GM18868 (cell line): ENCODE data around the gene PEDS1.
"Not testable (repeated sequence)": the region's sequence is repeated elsewhere in the genome, so short reads cannot be mapped to it uniquely, and the experiment has no call there.

Experiments used
- ATAC-seq: cut with Tn5 transposase; IDR thresholded peaks from one replicate; pipeline ENCODE4 v1.9.1; 2021; ENCODE audit warnings: mild to moderate bottlenecking, moderate library complexity; ENCODE audit not compliant: unreplicated experiment

PEDS1 gene

GRCh38 chr20:50115041-50115512, 38.4 kb downstream of the PEDS1 start:
- no peak for ATAC-seq

GRCh38 chr20:50113420-50114224, 39.9 kb downstream of the PEDS1 start:
- ATAC-seq, result no peak

GRCh38 chr20:50112512-50113419, 40.8 kb downstream of the PEDS1 start, which contains the start of gene UBE2V1:
TSS of gene UBE2V1 (minus strand) at chr20:50113150. CDS start at chr20:50113128, 22 bp downstream.
- ATAC-seq, result peak; percentile 48

GRCh38 chr20:50111829-50112495, 41.6 kb downstream of the PEDS1 start:
- ATAC-seq, result no peak

GRCh38 chr20:50111120-50111828, 42.2 kb downstream of the PEDS1 start:
- no peak for ATAC-seq

GRCh38 chr20:50110141-50111047, 43.1 kb downstream of the PEDS1 start:
- peak; percentile 31 for ATAC-seq

GRCh38 chr20:50108556-50109235, 44.8 kb downstream of the PEDS1 start:
- ATAC-seq, result no peak

- no peak for ATAC-seq
Observed at GRCh38 chr20:50107796-50108331, 45.7 kb downstream of the PEDS1 start.

- ATAC-seq, result no peak
Observed at GRCh38 chr20:50107086-50107660, 46.4 kb downstream of the PEDS1 start.

- not testable (repeated sequence) for ATAC-seq
Observed at GRCh38 chr20:50106669-50107068, 46.9 kb downstream of the PEDS1 start.
